GM12892 (cell line): Measurements from ENCODE around the gene GNAI2.

Source experiments
- DNase-seq: peaks from one replicate; pipeline ENCODE4 v3.0.0; 2011; ENCODE audit not compliant: insufficient read length
- FAIRE-seq: peaks from 2 replicates; lab custom pipeline; 2011; peaks lifted over from hg19 to GRCh38; lab: Jason Lieb, UNC
- POLR2A ChIP-seq: IDR thresholded peaks from 2 replicates; pipeline ENCODE4 v1.6.1; 2011; ENCODE audit warnings: low read depth, low read length, control low read depth
- POLR2AphosphoS5 ChIP-seq: IDR thresholded peaks from 2 replicates; pipeline ENCODE4 v1.6.1; 2011; ENCODE audit warnings: low read depth, low read length, control low read depth
- TAF1 ChIP-seq: IDR thresholded peaks from 2 replicates; pipeline ENCODE4 v1.6.1; 2011; ENCODE audit warnings: low read depth, mild to moderate bottlenecking, control low read depth, low read length, borderline replicate concordance

Gene GNAI2

GRCh38 chr3:50262778-50263177 is 26.8 kb downstream of the GNAI2 start:
- TF ChIP-seq POLR2A, result no peak
- no peak for TF ChIP-seq POLR2AphosphoS5
- TF ChIP-seq TAF1, result no peak
- FAIRE-seq (no peak), DNase-seq (no peak)

DNA sequence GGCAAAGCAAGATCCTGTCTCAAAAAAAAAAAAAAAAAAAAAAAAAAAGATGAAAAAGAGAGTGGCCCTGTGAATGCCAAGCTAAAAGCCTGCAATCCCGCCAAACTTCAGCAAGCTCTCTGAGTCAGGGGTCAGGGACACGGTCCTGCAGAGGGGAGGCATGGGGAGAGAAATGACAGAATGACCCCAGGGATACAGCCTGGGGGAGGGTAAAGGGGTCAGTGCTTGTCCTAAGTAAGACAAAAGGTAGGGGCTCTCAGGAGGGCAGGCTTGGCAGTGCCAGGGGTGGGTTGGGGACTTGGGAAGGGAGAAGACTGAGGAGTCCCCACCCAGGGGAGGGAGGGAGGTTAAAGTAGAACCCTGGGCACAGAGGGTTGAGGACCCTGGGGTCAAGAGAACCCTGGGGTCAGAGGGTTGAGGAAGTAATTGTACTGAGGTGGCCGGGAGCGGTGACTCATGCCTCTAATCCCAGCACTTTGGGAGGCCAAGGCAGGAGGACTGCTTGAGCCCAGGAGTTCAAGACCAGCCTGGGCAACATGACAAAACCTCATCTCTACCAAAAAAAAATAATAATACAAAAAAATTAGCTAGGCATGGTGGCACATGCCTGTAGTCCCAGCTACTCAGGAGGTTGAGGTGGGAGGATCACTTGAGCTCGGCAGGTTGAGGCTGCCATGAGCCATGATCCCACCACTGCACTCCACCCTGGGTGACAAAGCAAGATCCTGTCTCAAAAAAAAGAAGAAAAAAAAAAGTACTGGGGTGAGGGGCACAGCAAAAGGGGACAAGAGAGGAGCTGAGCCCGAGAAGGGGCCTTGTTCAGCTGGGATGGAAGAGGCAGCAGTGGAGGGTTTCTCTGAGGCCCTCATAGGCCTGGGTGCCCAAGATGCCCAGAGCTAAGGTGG is 27.7 kb downstream of the GNAI2 start:
- DNase-seq (no peak), FAIRE-seq (no peak)
- no peak for TF ChIP-seq POLR2A
- no peak for TF ChIP-seq TAF1
- no peak for TF ChIP-seq POLR2AphosphoS5

DNA sequence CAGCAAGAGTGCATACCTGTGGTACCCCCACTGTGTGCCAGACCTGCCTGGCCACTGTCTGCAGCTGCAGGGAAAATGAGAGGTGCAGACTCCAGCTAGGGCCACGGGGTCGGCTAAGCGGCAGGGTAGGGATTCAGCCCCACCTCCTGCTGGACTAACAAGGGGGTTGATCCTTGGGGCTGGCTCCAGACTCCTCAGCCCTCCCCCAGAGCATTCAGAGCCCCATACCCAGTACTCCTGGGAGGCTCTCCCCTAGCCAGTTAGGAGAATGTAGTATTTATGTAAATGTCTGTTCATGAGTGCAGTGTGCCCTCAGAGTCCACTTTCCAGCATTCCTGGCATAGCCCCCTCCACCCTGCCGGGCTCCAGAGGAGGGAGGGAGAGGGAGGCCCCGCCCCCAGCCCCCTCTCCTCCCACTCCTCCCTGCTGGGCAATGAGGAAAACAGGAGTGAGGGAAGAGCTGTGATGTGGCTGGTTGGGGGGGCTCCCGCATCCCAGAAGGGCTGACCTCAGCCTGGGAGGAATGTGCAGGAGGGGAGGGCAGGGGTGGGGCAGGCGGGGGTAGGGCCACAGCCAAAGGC is 28.5 kb downstream of the GNAI2 start:
- FAIRE-seq (no peak), DNase-seq (no peak)
- TF ChIP-seq POLR2AphosphoS5 (no peak), POLR2A (no peak), TAF1 (no peak)

DNA sequence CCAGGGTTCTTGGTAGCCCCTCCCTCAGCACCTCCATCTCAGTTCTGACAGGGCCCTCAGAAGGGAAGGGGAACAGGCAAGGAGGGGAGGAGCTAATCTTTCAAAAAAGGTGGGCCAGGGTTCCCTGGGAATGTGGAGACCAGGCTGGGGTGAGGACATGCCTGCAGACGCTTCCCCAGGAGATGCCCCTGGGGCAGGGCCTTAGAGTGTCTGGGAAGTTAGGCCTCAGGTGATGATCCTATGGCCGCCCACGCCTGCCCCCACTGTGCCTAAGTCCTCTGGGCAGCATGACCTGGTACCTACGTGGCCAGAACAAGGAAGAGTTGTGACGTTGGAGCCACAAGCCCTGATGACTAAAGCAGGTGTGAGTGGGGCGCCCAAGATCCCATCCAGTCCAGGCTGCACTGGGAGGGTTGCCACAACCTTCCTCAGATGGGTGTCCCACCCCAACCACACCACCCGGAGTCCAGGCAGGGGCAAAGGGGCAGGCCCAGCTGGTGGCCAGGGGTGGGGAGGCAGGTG is 29.0 kb downstream of the GNAI2 start:
- no peak for DNase-seq
- TF ChIP-seq POLR2AphosphoS5, result no peak
- TF ChIP-seq TAF1, result no peak
- no peak for TF ChIP-seq POLR2A
- no peak for FAIRE-seq

- DNase-seq, result no peak
- no peak for TF ChIP-seq POLR2A
- TF ChIP-seq TAF1, result no peak
- no peak for TF ChIP-seq POLR2AphosphoS5
- no peak for FAIRE-seq
Measured at GRCh38 chr3:50265571-50265970, 29.6 kb downstream of the GNAI2 start.

DNA sequence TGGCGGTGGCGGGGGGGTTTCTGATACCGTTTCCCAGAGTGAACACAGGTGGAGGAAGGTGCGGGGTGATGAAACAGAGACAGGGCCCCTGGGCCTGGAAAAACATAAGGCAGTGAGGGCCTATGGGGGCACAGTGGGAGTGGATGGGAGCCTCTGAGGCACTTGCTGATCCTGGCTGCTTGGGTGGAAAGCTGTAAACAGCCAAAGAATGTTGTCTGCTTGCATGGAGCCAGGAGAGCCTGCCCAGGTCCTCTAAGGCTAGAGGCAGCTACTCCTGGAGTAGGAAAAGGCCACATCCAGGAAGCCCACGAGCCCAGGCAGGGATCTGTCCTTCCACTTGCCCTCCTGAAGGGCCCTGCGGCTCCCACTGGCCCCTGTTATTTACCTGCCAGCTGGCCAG is 30.0 kb downstream of the GNAI2 start:
- DNase-seq, result no peak
- no peak for TF ChIP-seq POLR2A
- no peak for TF ChIP-seq POLR2AphosphoS5
- no peak for TF ChIP-seq TAF1
- no peak for FAIRE-seq

DNA sequence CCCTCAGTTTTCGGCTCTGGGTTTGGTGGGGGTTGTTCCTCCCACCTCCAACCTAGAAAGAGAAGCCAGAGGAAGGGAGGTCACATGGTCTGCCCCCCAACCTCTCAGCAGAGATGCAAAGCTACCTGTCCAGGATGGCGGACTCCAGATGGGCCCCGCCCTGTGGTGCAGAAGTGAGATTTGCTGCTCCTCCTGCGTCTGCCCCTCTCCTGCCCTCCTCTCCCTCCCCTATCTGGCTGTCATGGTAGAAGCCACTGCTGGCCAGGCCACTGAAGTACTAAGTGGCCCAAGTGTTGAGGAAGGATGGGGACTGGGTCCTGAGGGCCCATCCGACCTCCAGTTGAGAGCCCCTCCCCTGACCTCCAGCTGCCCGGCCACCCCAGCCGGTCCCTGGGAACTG is 30.8 kb downstream of the GNAI2 start:
- no peak for FAIRE-seq

GRCh38 chr3:50267280-50267913 is 31.4 kb downstream of the GNAI2 start:
- DNase-seq (no peak), FAIRE-seq (no peak)
- no peak for TF ChIP-seq POLR2AphosphoS5
- TF ChIP-seq POLR2A, result no peak
- TF ChIP-seq TAF1, result no peak

More for the DNA sequence above, 30.8 kb downstream of the GNAI2 start:
- no peak for DNase-seq
- TF ChIP-seq TAF1 (no peak), POLR2AphosphoS5 (no peak), POLR2A (no peak)

DNA sequence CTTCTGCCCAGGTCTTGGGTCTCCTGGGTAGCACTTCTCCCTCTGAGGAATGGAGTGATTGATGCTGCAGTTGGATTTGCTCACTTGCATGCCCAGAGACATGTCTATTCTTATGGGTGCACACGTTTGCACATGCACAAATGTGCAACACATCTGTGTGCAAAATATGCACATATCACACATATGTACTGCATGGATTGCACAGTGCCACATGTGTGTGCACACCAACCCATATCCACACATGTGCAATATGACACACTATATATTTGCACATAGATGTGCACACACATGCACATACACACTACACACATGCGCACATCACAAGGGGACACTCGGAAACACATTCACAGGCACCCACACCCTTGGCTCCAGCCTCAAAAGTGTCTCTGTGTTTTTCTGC is 32.3 kb downstream of the GNAI2 start:
- FAIRE-seq (no peak), DNase-seq (no peak)
- TF ChIP-seq POLR2A (no peak), TAF1 (no peak), POLR2AphosphoS5 (no peak)

- no peak for TF ChIP-seq TAF1
- no peak for TF ChIP-seq POLR2AphosphoS5
- TF ChIP-seq POLR2A, result no peak
- DNase-seq, result no peak
- no peak for FAIRE-seq
Measured at GRCh38 chr3:50268703-50269451, 32.9 kb downstream of the GNAI2 start, which contains the start of gene SEMA3B. Gene SEMA3B (plus strand): TSS chr3:50269147. CDS start chr3:50269241, 94 bp downstream.

- no peak for FAIRE-seq
- no peak for TF ChIP-seq POLR2A
- TF ChIP-seq POLR2AphosphoS5, result no peak
- no peak for TF ChIP-seq TAF1
- no peak for DNase-seq
Measured at GRCh38 chr3:50269460-50269859, 33.5 kb downstream of the GNAI2 start.
